A549 (cell line): ENCODE measurements around the gene SRRD. TPM values are rescaled to one million over a fixed set of nuclear protein-coding genes. Genes with fewer than 3 reads are reported as not detected.

Experiments
- ATAC-seq, 2 experiments: fragments of 200-7000 bp in 1 of 2; fragments of >200 bp in 1 of 2; cut with Nextera tagmentation in 1 of 2; cut with Tn5 transposase in 1 of 2; 3 replicates each; pipeline versions ENCODE4 v1.8.0 to v1.9.1; 2018 to 2020; ENCODE audit warnings: mild to moderate bottlenecking in 1 of 2, moderate library complexity in 1 of 2
- CTCF ChIA-PET: fragments of 300-600 bp; sonication (Branson Sonifier 250); formaldehyde crosslinking; extraction: SDS; loops from one replicate; lab custom pipeline; 2021; ENCODE audit warnings: antibody characterized with exemption, inconsistent platforms; lab: Yijun Ruan, JAX
- POLR2A ChIA-PET: fragments of 350-600 bp; formaldehyde crosslinking; extraction: SDS; loops from one replicate; lab custom pipeline; 2021; ENCODE audit warnings: antibody characterized with exemption, inconsistent platforms; lab: Yijun Ruan, JAX
- DNase-seq, 2 experiments: peaks; one replicate each; pipeline versions ENCODE4 v3.0.0 to v3.0.0-alpha.2; 2011 to 2016; ENCODE audit warnings: low read depth in 1 of 2, low spot score in 1 of 2
- FAIRE-seq: peaks from 2 replicates; lab custom pipeline; 2011; peaks lifted over from hg19 to GRCh38; lab: Jason Lieb, UNC
- H3K27ac ChIP-seq, 2 experiments: fragments of >200 bp; sonication (Bioruptor Twin); formaldehyde crosslinking; 3 replicates each; pipeline ENCODE4 v1.5.1; 2016 to 2017
- H3K4me1 ChIP-seq: fragments of >200 bp; sonication (Bioruptor Twin); formaldehyde crosslinking; 3 replicates; pipeline ENCODE4 v1.6.1; 2016
- H3K4me2 ChIP-seq: fragments of >200 bp; sonication (Bioruptor Twin); formaldehyde crosslinking; 3 replicates; pipeline ENCODE4 v1.6.1; 2016
- H3K4me3 ChIP-seq: fragments of >200 bp; sonication (Bioruptor Twin); formaldehyde crosslinking; 3 replicates; pipeline ENCODE4 v1.5.1; 2016
- H3K9me3 ChIP-seq: fragments of >200 bp; sonication (Bioruptor Twin); formaldehyde crosslinking; 3 replicates; pipeline ENCODE4 v1.6.1; 2016
- CBX2 ChIP-seq: fragments of 200-600 bp; sonication (generic); IDR thresholded peaks from 2 replicates; pipeline ENCODE4 v1.6.1; 2016; ENCODE audit warnings: low read depth, mild to moderate bottlenecking, borderline replicate concordance
- CEBPB ChIP-seq, 2 experiments: fragments of >200 bp in 1 of 2; sonication (Bioruptor Twin) in 1 of 2; formaldehyde crosslinking in 1 of 2; IDR thresholded peaks; 2 replicates each; pipeline ENCODE4 v1.6.1; 2012 to 2016
- E2F6 ChIP-seq: IDR thresholded peaks from 2 replicates; pipeline ENCODE4 v1.6.1; 2012; ENCODE audit warnings: low read depth, borderline replicate concordance
- EHMT2 ChIP-seq: fragments of 200-600 bp; sonication (generic); IDR thresholded peaks from 2 replicates; pipeline ENCODE4 v1.6.1; 2016; ENCODE audit warnings: antibody characterized with exemption, low read depth, mild to moderate bottlenecking, moderate library complexity
- FOSL2 ChIP-seq, 2 experiments: fragments of 450-650 bp in 1 of 2; fragments of >200 bp in 1 of 2; sonication (Bioruptor Twin) in 1 of 2; formaldehyde crosslinking; IDR thresholded peaks; 2 replicates each; pipeline versions ENCODE4 v1.5.0 to v1.6.1; 2016 to 2020; ENCODE audit warnings: mild to moderate bottlenecking in 1 of 2, moderate library complexity in 1 of 2
- FOXS1 ChIP-seq: fragments of 250-450 bp; sonication (Bioruptor Pico); IDR thresholded peaks from 2 replicates; pipeline ENCODE4 v1.5.0; 2020; ENCODE audit warnings: mild to moderate bottlenecking, moderate library complexity
- HEYL ChIP-seq: fragments of 250-450 bp; sonication (Bioruptor Pico); IDR thresholded peaks from 2 replicates; pipeline ENCODE4 v1.8.0; 2021; ENCODE audit warnings: mild to moderate bottlenecking, moderate library complexity
- HOXB13 ChIP-seq: fragments of 250-450 bp; sonication (Bioruptor Pico); IDR thresholded peaks from 2 replicates; pipeline ENCODE4 v1.5.0; 2020; ENCODE audit warnings: low read depth, mild to moderate bottlenecking, moderate library complexity
- HOXB5 ChIP-seq: fragments of 250-450 bp; sonication (Bioruptor Pico); IDR thresholded peaks from 2 replicates; pipeline ENCODE4 v1.5.0; 2020; ENCODE audit warnings: mild to moderate bottlenecking, moderate library complexity
- KDM5A ChIP-seq: fragments of 200-600 bp; sonication (generic); IDR thresholded peaks from 2 replicates; pipeline ENCODE4 v1.6.1; 2016; ENCODE audit warnings: antibody characterized with exemption, mild to moderate bottlenecking
- MAFK ChIP-seq: fragments of 450-650 bp; IDR thresholded peaks from 2 replicates; pipeline ENCODE4 v1.6.1; 2014; ENCODE audit not compliant: partially characterized antibody
- MAX ChIP-seq: IDR thresholded peaks from 2 replicates; pipeline ENCODE4 v1.6.1; 2012
- MYC ChIP-seq: IDR thresholded peaks from 2 replicates; pipeline ENCODE4 v1.6.1; 2012; ENCODE audit warnings: mild to moderate bottlenecking, inconsistent platforms, low read length, improper control_type of control experiment, borderline replicate concordance
- NFE2L2 ChIP-seq: fragments of 150-350 bp; conservative IDR thresholded peaks from 2 replicates; pipeline ENCODE4 v1.6.1; 2014; ENCODE audit warnings: low read length
- PBX3 ChIP-seq: IDR thresholded peaks from 2 replicates; pipeline ENCODE4 v1.6.1; 2012
- POLR2A ChIP-seq: IDR thresholded peaks from 2 replicates; pipeline ENCODE4 v1.6.1; 2012; ENCODE audit warnings: mild to moderate bottlenecking, low read length
- POLR2AphosphoS2 ChIP-seq: conservative IDR thresholded peaks from 2 replicates; pipeline ENCODE4 v1.6.1; 2012; ENCODE audit warnings: low read length, improper control_type of control experiment, inconsistent platforms
- RAD21 ChIP-seq, 2 experiments: fragments of >200 bp in 1 of 2; sonication (Bioruptor Twin) in 1 of 2; formaldehyde crosslinking in 1 of 2; IDR thresholded peaks in 1 of 2; conservative IDR thresholded peaks in 1 of 2; 2 replicates in 1 of 2; 3 replicates in 1 of 2; pipeline ENCODE4 v1.6.1; 2012 to 2018; ENCODE audit warnings: inconsistent platforms in 1 of 2
- RARB ChIP-seq: fragments of 250-450 bp; sonication (Bioruptor Pico); IDR thresholded peaks from 2 replicates; pipeline ENCODE4 v1.8.0; 2021; ENCODE audit warnings: mild to moderate bottlenecking, moderate library complexity
- RNF2 ChIP-seq: fragments of 200-600 bp; sonication (generic); IDR thresholded peaks from 2 replicates; pipeline ENCODE4 v1.6.1; 2016; ENCODE audit warnings: low read depth, mild to moderate bottlenecking, antibody characterized with exemption, moderate library complexity, borderline replicate concordance
- SREBF2 ChIP-seq: fragments of 450-650 bp; IDR thresholded peaks from 2 replicates; pipeline ENCODE4 v1.6.1; 2014; ENCODE audit warnings: mild to moderate bottlenecking, moderate library complexity
- ZFP36 ChIP-seq: fragments of 450-650 bp; IDR thresholded peaks from 2 replicates; pipeline ENCODE4 v1.6.1; 2014; ENCODE audit warnings: borderline replicate concordance; ENCODE audit not compliant: partially characterized antibody
- ZSCAN20 ChIP-seq: fragments of 250-450 bp; sonication (Bioruptor Pico); IDR thresholded peaks from 2 replicates; pipeline ENCODE4 v1.8.0; 2022; ENCODE audit warnings: mild to moderate bottlenecking, moderate library complexity
- WGBS: methylation state at CpG from one replicate; pipeline ENCODE4 v1.1.6; 2017; ENCODE audit errors: missing lambda C conversion rate; 5-methylcytosine and 5-hydroxymethylcytosine counted together
- polyA plus RNA-seq, 4 experiments: library from polyadenylated mRNA; depleted of rRNA in 3 of 4; stranded (reverse); fragments of >200 nt; fragmentation: RNase III in 1 of 4; extraction: RNeasy Plus Mini Kit Qiagen cat#74134 plus additional on column Dnase treatment in 1 of 4; gene quantifications; 2 replicates in 3 of 4; 3 replicates in 1 of 4; pipeline ENCODE4 v1.2.3, GENCODE V29; 2011 to 2017

SRRD gene
- polyA plus RNA-seq, 2 of the 4 experiments (the other 2 are of a cell fraction), result 14.1 to 36.4 TPM

GRCh38 chr22:26444777-26445176, 38.9 kb upstream of the SRRD start:
- H3K4me1 ChIP-seq, result no peaks in the 10 kb centered on the region
- no peaks in the 10 kb centered on the region for H3K9me3 ChIP-seq
- TF ChIP-seq RARB (CRISPR knock-in tag), result no peak
- TF ChIP-seq HOXB13 (CRISPR knock-in tag), result no peak
- TF ChIP-seq NFE2L2, result no peak
- no peak for TF ChIP-seq SREBF2
- DNase-seq (no peak), ATAC-seq (no peak), FAIRE-seq (no peak)
- ChIA-PET CTCF (interaction anchor here (0.6 to 1.2 kb wide), 2 partner anchors 80 to 1333 kb away, joined by 3 to 5 read pairs; no protein-coding TSS in a partner anchor), POLR2A (no interaction called here)
- H3K4me2 ChIP-seq, result no peak overlapping the region
- WGBS, result 90% methylated on average over 8 of the region's 8 CpGs
- no peak overlapping the region for H3K4me3 ChIP-seq
- H3K27ac ChIP-seq, result no peak overlapping the region

GRCh38 chr22:26445577-26446275, 38.0 kb upstream of the SRRD start:
- DNase-seq (no peak), ATAC-seq (no peak), FAIRE-seq (no peak)
- 78% methylated on average over 15 of the region's 15 CpGs for WGBS
- TF ChIP-seq POLR2A (no peak), E2F6 (no peak)
- POLR2A ChIA-PET, result no interaction called here
- H3K27ac ChIP-seq, result no peak overlapping the region
- H3K4me1 ChIP-seq, result no peaks in the 10 kb centered on the region
- H3K4me3 ChIP-seq, result no peak overlapping the region
- no peak overlapping the region for H3K4me2 ChIP-seq
- H3K9me3 ChIP-seq, result no peaks in the 10 kb centered on the region
- CTCF ChIA-PET, result interaction anchor here (1.3 to 2.5 kb wide), 3 partner anchors 15 to 79 kb away, joined by 3 to 11 read pairs (median 4); no protein-coding TSS in a partner anchor

GRCh38 chr22:26446808-26447515, 36.7 kb upstream of the SRRD start:
- no peak overlapping the region for H3K27ac ChIP-seq
- H3K4me3 ChIP-seq, result no peak overlapping the region
- no peak overlapping the region for H3K4me2 ChIP-seq
- no peaks in the 10 kb centered on the region for H3K9me3 ChIP-seq
- DNase-seq (no peak), ATAC-seq (no peak), FAIRE-seq (no peak)
- no peaks in the 10 kb centered on the region for H3K4me1 ChIP-seq
- ChIA-PET CTCF (interaction anchor here (1.3 to 2.5 kb wide), 3 partner anchors 14 to 80 kb away, joined by 3 to 11 read pairs (median 4); no protein-coding TSS in a partner anchor), POLR2A (no interaction called here)
- whole genome bisulfite sequencing, result 91% methylated on average over 17 of the region's 17 CpGs
- TF ChIP-seq CEBPB (IDR thresholded peaks at IDR 0.05), result no peak
- TF ChIP-seq HEYL (CRISPR knock-in tag), result no peak
- TF ChIP-seq PBX3, result no peak
- no peak for TF ChIP-seq CBX2
- no peak for TF ChIP-seq HOXB5 (CRISPR knock-in tag)
- no peak for TF ChIP-seq KDM5A
- no peak for TF ChIP-seq MAFK
- TF ChIP-seq NFE2L2, result no peak
- no peak for TF ChIP-seq POLR2AphosphoS2
- TF ChIP-seq ZFP36, result no peak

GRCh38 chr22:26447584-26448329, 35.9 kb upstream of the SRRD start:
- TF ChIP-seq RAD21 (conservative IDR thresholded peaks at IDR 0.05 in 1 of 2, IDR thresholded peaks at IDR 0.05 in 1 of 2), result no peak
- TF ChIP-seq EHMT2, result no peak
- TF ChIP-seq ZFP36, result no peak
- TF ChIP-seq ZSCAN20, result no peak
- TF ChIP-seq FOSL2 (IDR thresholded peaks at IDR 0.05), result no peak
- no peak for TF ChIP-seq FOSL2 (CRISPR knock-in tag; IDR thresholded peaks at IDR 0.05)
- no peak for TF ChIP-seq FOXS1 (CRISPR knock-in tag)
- no peak for TF ChIP-seq HOXB13 (CRISPR knock-in tag)
- no peak for TF ChIP-seq PBX3
- no peak for TF ChIP-seq RNF2
- TF ChIP-seq POLR2AphosphoS2, result no peak
- TF ChIP-seq MYC, result no peak
- TF ChIP-seq MAX, result no peak
- TF ChIP-seq HEYL (CRISPR knock-in tag), result no peak
- POLR2A ChIA-PET, result no interaction called here
- no peak for FAIRE-seq

More at GRCh38 chr22:26447584-26448329, 35.9 kb upstream of the SRRD start:
- no peak overlapping the region for H3K27ac ChIP-seq
- 71% methylated on average over 11 of the region's 15 CpGs for WGBS
- H3K4me3 ChIP-seq, result no peak overlapping the region
- H3K4me2 ChIP-seq, result no peak overlapping the region
- DNase-seq (no peak), ATAC-seq (no peak)
- H3K9me3 ChIP-seq, result no peaks in the 10 kb centered on the region
- H3K4me1 ChIP-seq, result no peaks in the 10 kb centered on the region
- CTCF ChIA-PET, result interaction anchor here (0.9 to 2.5 kb wide), 3 partner anchors 13 to 83 kb away, joined by 3 to 11 read pairs (median 10); no protein-coding TSS in a partner anchor
